H1 (cell line): ENCODE data around the gene ETFDH. TPM values are rescaled to one million over a fixed set of nuclear protein-coding genes. Genes with fewer than 3 reads are reported as not detected.

Source experiments
- HDAC6 ChIP-seq: IDR thresholded peaks from one replicate; pipeline ENCODE4 v1.7.1; 2012; ENCODE audit warnings: low read depth, mild to moderate bottlenecking, inconsistent platforms, low read length, moderate library complexity
- polyA plus RNA-seq, 7 experiments: library from polyadenylated mRNA; depleted of rRNA in 3 of 7; stranded (reverse) in 5 of 7; unstranded in 2 of 7; fragments of >200 nt in 5 of 7; fragments of 200-250 nt in 2 of 7; gene quantifications; 1 replicate in 5 of 7; 2 replicates in 1 of 7; 4 replicates in 1 of 7; pipeline versions ENCODE4 v1.2.1 to v1.2.3, GENCODE V29; 2011 to 2013; ENCODE audit warnings: missing spikeins in 2 of 7, mixed read lengths in 2 of 7
- total RNA-seq: library from RNA; stranded (reverse); fragmentation: NEBNext Ultra II Directional; extraction: Animal tissue kit (Norgen Biotek cat#: 25700); gene quantifications from 2 replicates; pipeline ENCODE4 v1.2.1, GENCODE V29; 2021

Gene ETFDH
- total and polyA plus RNA-seq, 2 of the 8 experiments (the other 6 are each of a cell fraction or from before 2014, with no cell fraction given) = 11.3 to 15.7 TPM

- TF ChIP-seq HDAC6 = no peak
Observed at GRCh38 chr4:158673633-158674032, 1.5 kb downstream of the ETFDH start (continued).
